GM12872 (cell line): ENCODE results near the gene ZNF385D.

Experiments used
- TF ChIP-seq, protein P1 (sequence below): IDR thresholded peaks from 3 replicates; pipeline ENCODE4 v1.5.1; 2011; ENCODE audit warnings: low read depth, mild to moderate bottlenecking, low read length, moderate library complexity; ENCODE audit not compliant: insufficient read depth

The ZNF385D gene

GRCh38 chr3:21673393-21673792, 77.6 kb downstream of the ZNF385D start:
- TF ChIP-seq, protein P1, sequence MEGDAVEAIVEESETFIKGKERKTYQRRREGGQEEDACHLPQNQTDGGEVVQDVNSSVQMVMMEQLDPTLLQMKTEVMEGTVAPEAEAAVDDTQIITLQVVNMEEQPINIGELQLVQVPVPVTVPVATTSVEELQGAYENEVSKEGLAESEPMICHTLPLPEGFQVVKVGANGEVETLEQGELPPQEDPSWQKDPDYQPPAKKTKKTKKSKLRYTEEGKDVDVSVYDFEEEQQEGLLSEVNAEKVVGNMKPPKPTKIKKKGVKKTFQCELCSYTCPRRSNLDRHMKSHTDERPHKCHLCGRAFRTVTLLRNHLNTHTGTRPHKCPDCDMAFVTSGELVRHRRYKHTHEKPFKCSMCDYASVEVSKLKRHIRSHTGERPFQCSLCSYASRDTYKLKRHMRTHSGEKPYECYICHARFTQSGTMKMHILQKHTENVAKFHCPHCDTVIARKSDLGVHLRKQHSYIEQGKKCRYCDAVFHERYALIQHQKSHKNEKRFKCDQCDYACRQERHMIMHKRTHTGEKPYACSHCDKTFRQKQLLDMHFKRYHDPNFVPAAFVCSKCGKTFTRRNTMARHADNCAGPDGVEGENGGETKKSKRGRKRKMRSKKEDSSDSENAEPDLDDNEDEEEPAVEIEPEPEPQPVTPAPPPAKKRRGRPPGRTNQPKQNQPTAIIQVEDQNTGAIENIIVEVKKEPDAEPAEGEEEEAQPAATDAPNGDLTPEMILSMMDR, result no peak

DNA sequence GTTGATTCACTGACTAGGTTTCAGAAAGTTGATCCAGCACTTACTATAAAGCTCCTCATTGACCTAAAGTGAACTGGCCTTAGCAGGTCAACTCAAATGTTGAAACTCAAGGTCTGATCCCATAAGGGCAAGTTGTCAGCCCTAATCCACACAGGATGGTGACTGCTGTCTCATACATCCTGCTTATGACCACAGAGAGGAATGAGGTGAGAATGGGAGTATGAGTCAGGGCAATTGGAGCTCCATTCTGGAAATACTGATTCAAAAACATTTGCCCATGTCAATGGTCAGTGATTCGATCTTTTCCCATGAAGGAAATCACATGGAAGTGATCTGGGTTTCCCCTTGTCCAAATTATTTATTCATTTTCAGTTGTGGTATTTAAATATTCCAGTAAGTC, 78.7 kb downstream of the ZNF385D start:
- TF ChIP-seq, protein P1, result no peak

- TF ChIP-seq, protein P1, result no peak
Observed at GRCh38 chr3:21670386-21670785, 80.6 kb downstream of the ZNF385D start.

GRCh38 chr3:21668012-21668411, 83.0 kb downstream of the ZNF385D start:
- TF ChIP-seq, protein P1, result no peak

- TF ChIP-seq, protein P1, result no peak
Observed at GRCh38 chr3:21665444-21666100, 85.4 kb downstream of the ZNF385D start.

DNA sequence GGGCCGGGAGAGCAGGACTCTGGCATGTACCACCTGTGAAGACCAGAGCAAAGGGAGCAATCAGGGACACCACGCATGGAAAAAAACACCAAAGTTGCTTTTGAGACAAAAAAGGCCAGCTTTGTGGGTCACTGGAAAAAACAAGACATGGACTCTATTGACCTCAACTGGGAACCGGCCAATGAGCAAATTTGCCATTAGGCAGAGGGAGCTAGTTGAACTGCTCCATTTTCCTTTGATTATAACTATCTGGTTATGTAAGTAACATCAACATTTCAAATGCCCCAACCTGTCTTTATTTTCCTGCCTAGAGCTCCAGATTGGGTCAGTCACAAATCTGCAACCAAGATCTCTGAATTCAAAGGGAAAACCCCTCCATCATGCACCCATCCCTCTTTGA, 86.0 kb downstream of the ZNF385D start:
- TF ChIP-seq, protein P1, result no peak

GRCh38 chr3:21662403-21662802, 88.6 kb downstream of the ZNF385D start:
- TF ChIP-seq, protein P1, result no peak
